ENCODE data around the gene ANKRD40. TPM values are rescaled to one million over a fixed set of nuclear protein-coding genes. Genes with fewer than 3 reads are reported as not detected.
A peak's percentile ranks its signal among the peaks of the same experiment; 100 is the strongest.

Gene ANKRD40
- total RNA-seq = 16.6 TPM
- polyA plus RNA-seq = 11.9 TPM
- long read RNA-seq, donor 1 = 0 reads
- long read RNA-seq, donor 2 = 0 reads
- long read RNA-seq, donor 3, full-length matches to known transcripts = 15 of 1,474 reads
- long read RNA-seq, donor 3, partial matches to known transcripts = 1,400 of 1,474 reads
- long read RNA-seq, donor 3, other reads (novel, unspliced or antisense) = 59 of 1,474 reads
- long read RNA-seq, donor 4, full-length matches to known transcripts = 1 of 1 reads
- long read RNA-seq, donor 4, partial matches to known transcripts = 0 of 1 reads
- long read RNA-seq, donor 4, other reads (novel, unspliced or antisense) = 0 of 1 reads
- long read RNA-seq, donor 5, full-length matches to known transcripts = 18 of 1,609 reads
- long read RNA-seq, donor 5, partial matches to known transcripts = 1,544 of 1,609 reads
- long read RNA-seq, donor 5, other reads (novel, unspliced or antisense) = 47 of 1,609 reads
- long read RNA-seq, donor 6, full-length matches to known transcripts = 5 of 917 reads
- long read RNA-seq, donor 6, partial matches to known transcripts = 869 of 917 reads
- long read RNA-seq, donor 6, other reads (novel, unspliced or antisense) = 43 of 917 reads
- long read RNA-seq, donor 7, full-length matches to known transcripts = 2 of 1,194 reads
- long read RNA-seq, donor 7, partial matches to known transcripts = 1,092 of 1,194 reads
- long read RNA-seq, donor 7, other reads (novel, unspliced or antisense) = 100 of 1,194 reads
- long read RNA-seq, donor 8, full-length matches to known transcripts = 3 of 182 reads
- long read RNA-seq, donor 8, partial matches to known transcripts = 79 of 182 reads
- long read RNA-seq, donor 8, other reads (novel, unspliced or antisense) = 100 of 182 reads
- long read RNA-seq, donor 9, partial matches to known transcripts = 433 of 636 reads
- long read RNA-seq, donor 9, other reads (novel, unspliced or antisense) = 202 of 636 reads
- long read RNA-seq, donor 10, full-length matches to known transcripts = 3 of 692 reads
- long read RNA-seq, donor 10, partial matches to known transcripts = 639 of 692 reads
- long read RNA-seq, donor 10, other reads (novel, unspliced or antisense) = 50 of 692 reads

- WGBS = under 1% methylated on average over 74 of the region's 74 CpGs
- peak within 1 kb of the TSS; percentile 93 to 97 for H3K27ac ChIP-seq (ENCODE audit: low read depth in 1 of 2, low read length in 1 of 2)
- DNase-seq (ENCODE audit: low read depth in 6 of 9, low spot score in 9 of 9) = peak; percentile 66 to 93 (median 79)
- peaks cover 3 to 4% of the 10 kb centered on the region in 2 donors for H3K36me3 ChIP-seq (ENCODE audit: control insufficient read depth in 2 of 2, insufficient read depth in 2 of 2, low read length in 1 of 2)
- peaks cover 7 to 21% of the 10 kb centered on the region in 2 donors for H3K4me1 ChIP-seq (ENCODE audit: control insufficient read depth in 2 of 2, insufficient read depth in 2 of 2, low read length in 2 of 2)
- no peaks in the 10 kb centered on the region for H3K9me3 ChIP-seq (ENCODE audit: control insufficient read depth in 2 of 2, insufficient read depth in 1 of 2, low read length in 1 of 2)
- no peaks in the 10 kb centered on the region for H3K27me3 ChIP-seq (ENCODE audit: control insufficient read depth in 2 of 2, insufficient read depth in 1 of 2, low read length in 1 of 2)
- peak within 1 kb of the TSS; percentile 80 to 87 for H3K4me3 ChIP-seq (ENCODE audit: low read length in 2 of 2)
Observed at GRCh38 chr17:50707289-50708049, at the start of gene ANKRD40. TSS of gene ANKRD40 (minus strand) at chr17:50707914. CDS start at chr17:50707654, 260 bp downstream.

DNA sequence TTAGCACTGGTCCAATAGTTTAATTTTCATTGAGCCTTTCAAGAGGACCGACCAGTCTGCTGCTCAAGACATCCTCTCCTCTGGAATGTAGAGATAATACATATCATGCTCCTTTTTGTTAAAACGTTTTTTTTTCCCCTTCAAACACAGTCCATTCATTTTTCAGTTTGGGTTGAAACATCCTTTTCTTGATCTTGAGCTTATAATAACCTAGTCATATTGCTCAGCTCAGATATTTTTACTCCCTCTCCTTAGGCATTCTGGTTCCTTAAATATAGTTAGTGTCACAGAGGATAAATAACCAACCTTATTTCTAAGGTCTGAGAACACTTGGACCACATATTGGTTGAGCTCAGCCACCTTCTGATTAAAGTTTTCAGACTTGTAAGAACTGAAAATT, 46.8 kb upstream of the ANKRD40 start:
- WGBS = 88% methylated on average over 2 of the region's 2 CpGs
- Histone ChIP-seq H3K9me3 (ENCODE audit: control insufficient read depth in 2 of 2, insufficient read depth in 1 of 2, low read length in 1 of 2) (no peaks in the 10 kb centered on the region), H3K27ac (ENCODE audit: low read depth in 1 of 2, low read length in 1 of 2) (no peak overlapping the region), H3K4me1 (ENCODE audit: control insufficient read depth in 2 of 2, insufficient read depth in 2 of 2, low read length in 2 of 2) (no peaks in the 10 kb centered on the region), H3K4me3 (ENCODE audit: low read length in 2 of 2) (no peak overlapping the region), H3K36me3 (ENCODE audit: control insufficient read depth in 2 of 2, insufficient read depth in 2 of 2, low read length in 1 of 2) (peaks cover 23 to 53% of the 10 kb centered on the region in 2 donors), H3K27me3 (ENCODE audit: control insufficient read depth in 2 of 2, insufficient read depth in 1 of 2, low read length in 1 of 2) (no peaks in the 10 kb centered on the region)
- no peak for DNase-seq (ENCODE audit: low read depth in 6 of 9, low spot score in 9 of 9)

DNA sequence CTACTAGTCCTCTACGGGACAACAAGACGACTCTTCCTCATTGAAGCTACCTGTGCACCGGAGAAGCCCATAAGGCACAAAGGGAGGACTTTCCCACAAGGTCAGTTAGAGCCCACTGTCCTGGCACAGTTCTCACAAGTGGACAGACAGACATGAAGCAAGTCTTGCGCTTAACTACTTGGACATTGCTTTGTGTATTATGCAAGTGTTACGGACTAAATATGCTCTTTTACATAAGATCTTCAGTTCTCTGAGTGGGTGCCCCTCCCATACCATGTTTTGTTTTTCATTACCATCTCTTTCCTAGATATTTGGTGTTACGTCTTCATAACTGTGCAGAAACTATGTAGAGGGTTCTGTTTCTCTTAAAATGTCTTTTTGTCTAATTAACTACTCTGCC, 41.5 kb upstream of the ANKRD40 start:
- 90% methylated on average over 6 of the region's 6 CpGs for WGBS
- Histone ChIP-seq H3K9me3 (ENCODE audit: control insufficient read depth in 2 of 2, insufficient read depth in 1 of 2, low read length in 1 of 2) (no peaks in the 10 kb centered on the region), H3K4me1 (ENCODE audit: control insufficient read depth in 2 of 2, insufficient read depth in 2 of 2, low read length in 2 of 2) (no peaks in the 10 kb centered on the region), H3K27ac (ENCODE audit: low read depth in 1 of 2, low read length in 1 of 2) (no peak overlapping the region), H3K4me3 (ENCODE audit: low read length in 2 of 2) (no peak overlapping the region), H3K27me3 (ENCODE audit: control insufficient read depth in 2 of 2, insufficient read depth in 1 of 2, low read length in 1 of 2) (no peaks in the 10 kb centered on the region), H3K36me3 (ENCODE audit: control insufficient read depth in 2 of 2, insufficient read depth in 2 of 2, low read length in 1 of 2) (peaks cover 45 to 91% of the 10 kb centered on the region in 2 donors)
- no peak for DNase-seq (ENCODE audit: low read depth in 6 of 9, low spot score in 9 of 9)

DNA sequence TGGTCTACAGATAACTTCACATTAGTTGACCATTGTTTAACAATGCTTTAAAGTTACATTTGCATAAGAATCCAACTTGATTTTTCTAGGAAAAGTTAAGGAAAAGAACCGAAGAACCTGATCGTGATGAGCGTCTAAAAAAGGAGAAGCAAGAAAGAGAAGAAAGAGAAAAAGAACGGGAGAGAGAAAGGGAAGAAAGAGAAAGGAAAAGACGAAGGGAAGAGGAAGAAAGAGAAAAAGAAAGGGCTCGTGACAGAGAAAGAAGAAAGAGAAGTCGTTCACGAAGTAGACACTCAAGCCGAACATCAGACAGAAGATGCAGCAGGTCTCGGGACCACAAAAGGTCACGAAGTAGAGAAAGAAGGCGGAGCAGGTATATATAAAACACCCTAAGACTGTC, 37.9 kb upstream of the ANKRD40 start:
- H3K36me3 ChIP-seq (ENCODE audit: control insufficient read depth in 2 of 2, insufficient read depth in 2 of 2, low read length in 1 of 2) = peaks cover 54 to 97% of the 10 kb centered on the region in 2 donors
- H3K9me3 ChIP-seq (ENCODE audit: control insufficient read depth in 2 of 2, insufficient read depth in 1 of 2, low read length in 1 of 2) = no peaks in the 10 kb centered on the region
- H3K4me3 ChIP-seq (ENCODE audit: low read length in 2 of 2) = no peak overlapping the region
- H3K27me3 ChIP-seq (ENCODE audit: control insufficient read depth in 2 of 2, insufficient read depth in 1 of 2, low read length in 1 of 2) = no peaks in the 10 kb centered on the region
- WGBS = 98% methylated on average over 12 of the region's 12 CpGs
- H3K27ac ChIP-seq (ENCODE audit: low read depth in 1 of 2, low read length in 1 of 2) = no peak overlapping the region
- H3K4me1 ChIP-seq (ENCODE audit: control insufficient read depth in 2 of 2, insufficient read depth in 2 of 2, low read length in 2 of 2) = no peaks in the 10 kb centered on the region
- no peak for DNase-seq (ENCODE audit: low read depth in 6 of 9, low spot score in 9 of 9)

- Histone ChIP-seq H3K27ac (ENCODE audit: low read depth in 1 of 2, low read length in 1 of 2) (no peak overlapping the region), H3K9me3 (ENCODE audit: control insufficient read depth in 2 of 2, insufficient read depth in 1 of 2, low read length in 1 of 2) (no peaks in the 10 kb centered on the region), H3K4me1 (ENCODE audit: control insufficient read depth in 2 of 2, insufficient read depth in 2 of 2, low read length in 2 of 2) (no peaks in the 10 kb centered on the region), H3K36me3 (ENCODE audit: control insufficient read depth in 2 of 2, insufficient read depth in 2 of 2, low read length in 1 of 2) (peaks cover 42 to 71% of the 10 kb centered on the region in 2 donors), H3K4me3 (ENCODE audit: low read length in 2 of 2) (no peak overlapping the region), H3K27me3 (ENCODE audit: control insufficient read depth in 2 of 2, insufficient read depth in 1 of 2, low read length in 1 of 2) (no peaks in the 10 kb centered on the region)
- 62% methylated on average over 2 of the region's 2 CpGs for WGBS
- no peak for DNase-seq (ENCODE audit: low read depth in 6 of 9, low spot score in 9 of 9)
Observed at GRCh38 chr17:50739098-50739497, 31.4 kb upstream of the ANKRD40 start.

DNA sequence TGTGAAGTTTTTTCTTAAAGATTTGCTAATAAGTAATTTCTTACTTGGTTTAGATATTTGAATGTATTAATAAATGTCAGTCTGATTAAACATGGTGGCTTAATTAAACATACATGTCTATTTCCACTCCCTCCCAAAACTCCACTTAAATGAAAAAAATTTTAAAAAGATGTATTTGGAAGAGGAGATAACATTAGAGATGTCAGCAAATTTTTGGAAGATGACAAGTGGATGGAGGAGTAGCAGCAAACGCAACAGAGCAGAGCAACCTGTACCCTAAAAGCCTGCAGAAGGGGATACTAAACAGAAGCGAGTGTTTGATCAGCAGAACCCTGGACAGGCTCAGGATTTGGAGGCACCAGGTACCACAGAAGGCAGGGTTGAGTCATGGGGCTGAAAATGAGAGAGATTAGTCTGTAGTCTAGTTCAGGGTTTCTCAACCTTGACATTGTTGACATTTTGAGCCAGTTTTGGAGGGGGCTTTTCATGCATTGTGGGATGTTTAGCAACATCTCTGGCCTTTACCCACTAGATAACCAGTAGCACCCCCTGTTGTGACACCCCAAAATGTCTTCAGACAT, 29.5 kb upstream of the ANKRD40 start:
- peaks cover 30 to 54% of the 10 kb centered on the region in 2 donors for H3K36me3 ChIP-seq (ENCODE audit: control insufficient read depth in 2 of 2, insufficient read depth in 2 of 2, low read length in 1 of 2)

GRCh38 chr17:50735287-50735686, 27.6 kb upstream of the ANKRD40 start:
- H3K36me3 ChIP-seq (ENCODE audit: control insufficient read depth in 2 of 2, insufficient read depth in 2 of 2, low read length in 1 of 2) = peaks cover 13 to 37% of the 10 kb centered on the region in 2 donors
- no peaks in the 10 kb centered on the region for H3K27me3 ChIP-seq (ENCODE audit: control insufficient read depth in 2 of 2, insufficient read depth in 1 of 2, low read length in 1 of 2)
- no peak for DNase-seq (ENCODE audit: low read depth in 6 of 9, low spot score in 9 of 9)
- no peak overlapping the region for H3K27ac ChIP-seq (ENCODE audit: low read depth in 1 of 2, low read length in 1 of 2)
- no peaks in the 10 kb centered on the region for H3K4me1 ChIP-seq (ENCODE audit: control insufficient read depth in 2 of 2, insufficient read depth in 2 of 2, low read length in 2 of 2)
- no peaks in the 10 kb centered on the region for H3K9me3 ChIP-seq (ENCODE audit: control insufficient read depth in 2 of 2, insufficient read depth in 1 of 2, low read length in 1 of 2)
- no peak overlapping the region for H3K4me3 ChIP-seq (ENCODE audit: low read length in 2 of 2)
- 94% methylated on average over 3 of the region's 3 CpGs for WGBS

More for the DNA sequence above, 29.5 kb upstream of the ANKRD40 start:
- Histone ChIP-seq H3K4me3 (ENCODE audit: low read length in 2 of 2) (no peak overlapping the region), H3K27ac (ENCODE audit: low read depth in 1 of 2, low read length in 1 of 2) (no peak overlapping the region), H3K9me3 (ENCODE audit: control insufficient read depth in 2 of 2, insufficient read depth in 1 of 2, low read length in 1 of 2) (no peaks in the 10 kb centered on the region), H3K4me1 (ENCODE audit: control insufficient read depth in 2 of 2, insufficient read depth in 2 of 2, low read length in 2 of 2) (no peaks in the 10 kb centered on the region), H3K27me3 (ENCODE audit: control insufficient read depth in 2 of 2, insufficient read depth in 1 of 2, low read length in 1 of 2) (no peaks in the 10 kb centered on the region)
- over 99% methylated on average over 2 of the region's 2 CpGs for WGBS
- DNase-seq (ENCODE audit: low read depth in 6 of 9, low spot score in 9 of 9) = no peak

Measured in thymus (tissue), 14 donors.